ENCODE measurements around the gene NLRP8. TPM values are rescaled to one million over a fixed set of nuclear protein-coding genes. Genes with fewer than 3 reads are reported as not detected.
"Not testable (repeated sequence)": the region's sequence is repeated elsewhere in the genome, so short reads cannot be mapped to it uniquely, and the experiment has no call there.

Gene NLRP8
- total and polyA plus RNA-seq, 9 donors: 0.02 TPM; not detected in 8

GRCh38 chr19:55993492-55993891, 45.9 kb downstream of the NLRP8 start:
- Histone ChIP-seq H3K4me1 (ENCODE audit: insufficient read depth) (no peaks in the 10 kb centered on the region), H3K4me3 (no peak overlapping the region), H3K27ac (no peak overlapping the region), H3K36me3 (no peaks in the 10 kb centered on the region), H3K9me3 (no peaks in the 10 kb centered on the region), H3K27me3 (no peaks in the 10 kb centered on the region)
- intact Hi-C loops (cut with DNase I): no loop called here
- DNase-seq: no peak
- no peak for TF ChIP-seq CTCF (IDR thresholded peaks at IDR 0.05)
- no peak for TF ChIP-seq EP300 (IDR thresholded peaks at IDR 0.05)
- TF ChIP-seq POLR2A (IDR thresholded peaks at IDR 0.05): no peak
- 24 to 57% (median 33%) methylated on average over 1 of the region's 1 CpG for WGBS, 3 donors

- 38 to 72% (median 59%) methylated on average over 1 of the region's 1 CpG for WGBS, 3 donors
- intact Hi-C loops (cut with DNase I): no loop called here
- no peak overlapping the region for H3K27ac ChIP-seq
- TF ChIP-seq POLR2A (IDR thresholded peaks at IDR 0.05): no peak
- TF ChIP-seq EP300 (IDR thresholded peaks at IDR 0.05): no peak
- no peak for TF ChIP-seq CTCF (IDR thresholded peaks at IDR 0.05)
- no peaks in the 10 kb centered on the region for H3K36me3 ChIP-seq
- no peak for DNase-seq
- H3K27me3 ChIP-seq: no peaks in the 10 kb centered on the region
- H3K9me3 ChIP-seq: peaks cover 0 to 4% of the 10 kb centered on the region in 2 donors
- no peaks in the 10 kb centered on the region for H3K4me1 ChIP-seq (ENCODE audit: insufficient read depth)
- no peak overlapping the region for H3K4me3 ChIP-seq
Measured at GRCh38 chr19:56014765-56015164, 67.1 kb downstream of the NLRP8 start.

GRCh38 chr19:56015756-56016155, 68.1 kb downstream of the NLRP8 start:
- Histone ChIP-seq H3K27ac (no peak overlapping the region), H3K4me1 (ENCODE audit: insufficient read depth) (no peaks in the 10 kb centered on the region), H3K4me3 (no peak overlapping the region), H3K36me3 (no peaks in the 10 kb centered on the region), H3K9me3 (peaks cover 0 to 4% of the 10 kb centered on the region in 2 donors), H3K27me3 (no peaks in the 10 kb centered on the region)
- 15 to 32% (median 32%) methylated on average over 5 of the region's 5 CpGs for WGBS, 3 donors
- DNase-seq: no peak
- intact Hi-C loops (cut with DNase I): no loop called here
- TF ChIP-seq POLR2A (IDR thresholded peaks at IDR 0.05): no peak
- TF ChIP-seq EP300 (IDR thresholded peaks at IDR 0.05): no peak
- no peak for TF ChIP-seq CTCF (IDR thresholded peaks at IDR 0.05)

- H3K36me3 ChIP-seq; H3K4me1 ChIP-seq (ENCODE audit: insufficient read depth); H3K27ac ChIP-seq; intact Hi-C loops (cut with DNase I); H3K4me3 ChIP-seq; H3K27me3 ChIP-seq; H3K9me3 ChIP-seq; DNase-seq: not testable (repeated sequence)
- WGBS, 3 donors: 55 to 76% (median 73%) methylated on average over 1 to 2 of the region's 2 CpGs
Measured at GRCh38 chr19:56019325-56019724, 71.7 kb downstream of the NLRP8 start.

- H3K4me1 ChIP-seq (ENCODE audit: insufficient read depth); DNase-seq: not testable (repeated sequence)
- 60 to 71% (median 69%) methylated on average over 7 of the region's 7 CpGs for WGBS, 3 donors
Measured at GRCh38 chr19:56020355-56020975, 72.8 kb downstream of the NLRP8 start.

More at GRCh38 chr19:56020355-56020975, 72.8 kb downstream of the NLRP8 start:
- H3K4me3 ChIP-seq; H3K27ac ChIP-seq; H3K36me3 ChIP-seq; intact Hi-C loops (cut with DNase I); H3K27me3 ChIP-seq; H3K9me3 ChIP-seq: not testable (repeated sequence)
